HepG2 (cell line): ENCODE results near the gene FGGY. TPM values are rescaled to one million over a fixed set of nuclear protein-coding genes. Genes with fewer than 3 reads are reported as not detected.
A peak's percentile ranks its signal among the peaks of the same experiment; 100 is the strongest.

Source experiments
- EHMT2 ChIP-seq: fragments of 200-600 bp; sonication (generic); IDR thresholded peaks from 2 replicates; pipeline ENCODE4 v1.7.0; 2017; ENCODE audit warnings: antibody characterized with exemption, low read depth, low read length, borderline replicate concordance
- FOSL2 ChIP-seq: sonication (generic); formaldehyde crosslinking; IDR thresholded peaks from 2 replicates; pipeline ENCODE4 v1.4.0; 2020; ENCODE audit warnings: missing genetic modification reagents
- FOXP1 ChIP-seq, 2 experiments: fragments of 450-650 bp in 1 of 2; IDR thresholded peaks; 2 replicates each; pipeline ENCODE4 v1.6.1; 2017 to 2018; ENCODE audit warnings: antibody characterized with exemption in 1 of 2
- HMG20A ChIP-seq: IDR thresholded peaks from 2 replicates; pipeline ENCODE4 v1.6.1; 2016; ENCODE audit warnings: borderline replicate concordance
- HNRNPLL ChIP-seq: fragments of 200-400 bp; formaldehyde crosslinking; IDR thresholded peaks from 2 replicates; pipeline ENCODE4 v1.6.1; 2017; ENCODE audit warnings: mild to moderate bottlenecking, low read depth, low read length; ENCODE audit not compliant: poor library complexity, severe bottlenecking
- HOXA3 ChIP-seq: sonication (generic); formaldehyde crosslinking; IDR thresholded peaks from 2 replicates; pipeline ENCODE4 v1.5.0; 2020; ENCODE audit warnings: missing genetic modification reagents
- KAT7 ChIP-seq: IDR thresholded peaks from 2 replicates; pipeline ENCODE4 v1.6.1; 2018; ENCODE audit warnings: borderline replicate concordance, missing compliant biosample characterization
- RARA ChIP-seq: IDR thresholded peaks from 2 replicates; pipeline ENCODE4 v1.6.1; 2016; ENCODE audit warnings: missing genetic modification reagents, missing compliant biosample characterization
- RORA ChIP-seq: sonication (generic); formaldehyde crosslinking; IDR thresholded peaks from 2 replicates; pipeline ENCODE4 v1.5.0; 2020; ENCODE audit warnings: mild to moderate bottlenecking, missing genetic modification reagents, moderate library complexity
- SAP130 ChIP-seq: IDR thresholded peaks from 2 replicates; pipeline ENCODE4 v1.6.1; 2016; ENCODE audit warnings: low read depth
- ZBTB2 ChIP-seq: sonication (generic); formaldehyde crosslinking; IDR thresholded peaks from 2 replicates; pipeline ENCODE4 v1.8.0; 2022; ENCODE audit warnings: low read depth, missing genetic modification reagents
- ZGPAT ChIP-seq: IDR thresholded peaks from 2 replicates; pipeline ENCODE4 v1.6.1; 2016; ENCODE audit warnings: mild to moderate bottlenecking
- ZKSCAN8 ChIP-seq: IDR thresholded peaks from 2 replicates; pipeline ENCODE4 v1.6.1; 2016; ENCODE audit warnings: borderline replicate concordance, missing genetic modification reagents, missing compliant biosample characterization
- ZMYM4 ChIP-seq: sonication (generic); formaldehyde crosslinking; IDR thresholded peaks from 2 replicates; pipeline ENCODE4 v1.8.1; 2023; ENCODE audit warnings: mild to moderate bottlenecking, missing genetic modification reagents
- ZNF280D ChIP-seq: sonication (generic); formaldehyde crosslinking; IDR thresholded peaks from 2 replicates; pipeline ENCODE4 v1.5.1; 2020; ENCODE audit warnings: mild to moderate bottlenecking, missing genetic modification reagents
- ZNF281 ChIP-seq: sonication (generic); formaldehyde crosslinking; IDR thresholded peaks from 2 replicates; pipeline ENCODE4 v1.4.0; 2020; ENCODE audit warnings: missing genetic modification reagents, borderline replicate concordance
- ZNF614 ChIP-seq: IDR thresholded peaks from 2 replicates; pipeline ENCODE4 v1.6.1; 2018; ENCODE audit warnings: missing biosample characterization, missing genetic modification reagents, inconsistent platforms, borderline replicate concordance
- ZNF747 ChIP-seq: sonication (generic); formaldehyde crosslinking; IDR thresholded peaks from 2 replicates; pipeline ENCODE4 v1.8.1; 2023; ENCODE audit warnings: missing genetic modification reagents, mild to moderate bottlenecking, borderline replicate concordance
- ZNF878 ChIP-seq: sonication (generic); formaldehyde crosslinking; IDR thresholded peaks from 2 replicates; pipeline ENCODE4 v1.8.1; 2023; ENCODE audit warnings: mild to moderate bottlenecking, missing genetic modification reagents, moderate library complexity
- polyA plus RNA-seq, 8 experiments: library from polyadenylated mRNA; depleted of rRNA in 3 of 8; stranded (reverse) in 7 of 8; unstranded in 1 of 8; fragments of >200 nt; fragmentation: Illumina TruSeq in 4 of 8; extraction: Trizol in 4 of 8; gene quantifications; 2 replicates each; pipeline versions ENCODE4 v1.2.1 to v1.2.3, GENCODE V29; 2011 to 2016; ENCODE audit warnings: low read depth in 4 of 8, missing spikeins in 1 of 8, mixed read lengths in 1 of 8; ENCODE audit not compliant: insufficient read depth in 1 of 8
- total RNA-seq, 5 experiments: library from RNA; depleted of rRNA; stranded (reverse); fragments of >200 nt; fragmentation: Illumina TruSeq; extraction: Trizol; gene quantifications; 2 replicates each; pipeline ENCODE4 v1.2.3, GENCODE V29; 2016; ENCODE audit warnings: low read depth in 1 of 5

FGGY gene
- total and polyA plus RNA-seq, 2 of the 13 experiments (the other 11 are each of a cell fraction or from before 2014, with no cell fraction given): 15.7 to 27.5 TPM

- peak; percentile 93 for TF ChIP-seq ZNF281
- TF ChIP-seq ZNF747 (CRISPR knock-in tag): 0 out of 2 replicates have a peak, but pooled peaks have one; percentile 26
- TF ChIP-seq ZNF614: peak; percentile 33; the same call in 1 of the 2 replicates
- peak; percentile 67; the same call in 1 of the 2 replicates for TF ChIP-seq ZGPAT (CRISPR knock-in tag)
- peak; percentile 40; the same call in 1 of the 2 replicates for TF ChIP-seq HMG20A (CRISPR knock-in tag)
- TF ChIP-seq ZNF280D (CRISPR knock-in tag): 0 out of 2 replicates have a peak, but pooled peaks have one; percentile 33
- 0 out of 2 replicates have a peak, but pooled peaks have one; percentile 38 for TF ChIP-seq EHMT2
- TF ChIP-seq ZBTB2 (CRISPR knock-in tag): no peak
- TF ChIP-seq SAP130 (CRISPR knock-in tag): peak; percentile 40; the same call in 1 of the 2 replicates
- peak; percentile 80 for TF ChIP-seq ZMYM4
- peak; percentile 37; the same call in 1 of the 2 replicates for TF ChIP-seq HOXA3
- no peak for TF ChIP-seq HNRNPLL
- TF ChIP-seq RORA (CRISPR knock-in tag): no peak
- TF ChIP-seq RARA (CRISPR knock-in tag): peak; percentile 50
- TF ChIP-seq ZKSCAN8 (CRISPR knock-in tag): 0 out of 2 replicates have a peak, but pooled peaks have one; percentile 18
- TF ChIP-seq FOSL2 (CRISPR knock-in tag): no peak
- TF ChIP-seq ZNF878 (CRISPR knock-in tag): no peak
- TF ChIP-seq KAT7 (CRISPR knock-in tag): 0 out of 2 replicates have a peak, but pooled peaks have one; percentile 53
- TF ChIP-seq FOXP1 (IDR thresholded peaks at IDR 0.05): no peak
- peak; percentile 48; the same call in 1 of the 2 replicates for TF ChIP-seq FOXP1 (CRISPR knock-in tag; IDR thresholded peaks at IDR 0.05)
These were observed 400.4 kb downstream of the FGGY start (continued) for GRCh38 chr1:59697150-59697800.
